SU-DHL-6 (cell line): ENCODE measurements around the gene PSMB11.

Experiments
- CTCF ChIP-seq: fragments of 200-600 bp; sonication (generic); IDR thresholded peaks from one replicate; pipeline ENCODE4 v1.5.1; 2017; ENCODE audit warnings: antibody characterized with exemption, mild to moderate bottlenecking, low read length, moderate library complexity; ENCODE audit not compliant: insufficient read depth, poor library complexity, severe bottlenecking
- EZH2phosphoT487 ChIP-seq: fragments of 200-600 bp; sonication (generic), shearing (Covaris generic); conservative IDR thresholded peaks from 2 replicates; pipeline ENCODE4 v1.6.1; 2018; ENCODE audit warnings: mild to moderate bottlenecking, antibody characterized with exemption, low read length, moderate library complexity, mixed read lengths

DNA sequence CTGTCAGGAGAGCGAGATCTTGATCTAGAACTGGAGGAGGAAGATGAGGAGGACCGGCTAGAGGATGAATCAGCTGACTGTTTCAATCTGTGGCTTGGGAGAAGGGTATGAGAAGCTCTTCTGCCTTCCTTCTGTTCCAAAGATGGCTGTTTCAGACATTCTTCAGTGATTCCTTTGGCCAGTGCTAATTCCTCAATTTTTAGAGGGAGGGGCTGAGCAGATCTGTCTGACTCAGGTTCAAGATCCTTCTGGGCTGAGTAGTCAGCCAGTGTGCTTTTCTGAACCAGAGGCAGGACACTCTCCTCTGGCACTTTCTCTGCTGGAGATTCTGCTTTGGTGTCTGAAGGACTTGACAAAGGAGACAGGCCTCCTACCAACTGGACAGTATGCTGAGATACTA, 37.7 kb downstream of the PSMB11 start:
- TF ChIP-seq CTCF = no peak
- TF ChIP-seq EZH2phosphoT487 = no peak
